Suprapubic skin (tissue), 4 donors: Measurements from ENCODE around the gene ABI1.

Experiments used
- CTCF ChIP-seq, 2 donors: fragments of 200-600 bp in 1 of 2; fragments of 450-650 bp in 1 of 2; sonication (generic) in 1 of 2; IDR thresholded peaks; one replicate each; pipeline ENCODE4 v1.5.1; 2016 to 2019; ENCODE audit warnings: antibody characterized with exemption in 2 of 2, mild to moderate bottlenecking in 1 of 2, moderate library complexity in 1 of 2
- POLR2A ChIP-seq, 2 donors: fragments of 450-650 bp; IDR thresholded peaks; one replicate each; pipeline ENCODE4 v1.6.1; 2017; ENCODE audit warnings: antibody characterized with exemption in 2 of 2, mild to moderate bottlenecking in 2 of 2, moderate library complexity in 2 of 2
- POLR2AphosphoS5 ChIP-seq, 3 donors: sonication (generic); formaldehyde crosslinking; IDR thresholded peaks; one replicate each; pipeline ENCODE4 v1.6.1; 2017; ENCODE audit warnings: antibody characterized with exemption in 3 of 3

GRCh38 chr10:26765549-26765948, 95.2 kb downstream of the ABI1 start:
- TF ChIP-seq CTCF (IDR thresholded peaks at IDR 0.05) (no peak), POLR2AphosphoS5 (IDR thresholded peaks at IDR 0.05) (no peak), POLR2A (IDR thresholded peaks at IDR 0.05) (no peak)
